ENCODE results near the gene RAD54L2.
"Not testable (repeated sequence)": the region's sequence is repeated elsewhere in the genome, so short reads cannot be mapped to it uniquely, and the experiment has no call there.

DNA sequence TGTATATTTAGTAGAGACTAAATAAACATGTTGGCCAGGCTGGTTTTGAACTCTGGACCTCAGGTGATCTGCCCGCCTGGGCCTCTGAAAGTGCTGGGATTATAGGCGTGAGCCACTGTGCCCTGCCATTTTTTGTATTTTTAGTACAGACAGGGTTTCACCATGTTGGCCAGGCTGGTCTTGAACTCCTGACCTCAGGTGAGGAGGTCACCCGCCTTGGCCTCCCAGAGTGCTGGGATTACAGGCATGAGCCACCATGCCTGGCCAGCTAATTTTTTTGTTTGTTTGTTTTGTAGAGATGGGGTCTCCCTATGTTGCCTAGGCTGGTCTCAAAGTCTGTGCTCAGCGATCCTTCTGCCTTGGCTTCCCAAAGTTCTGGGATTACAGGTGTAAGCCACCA lies 23.9 kb downstream of the RAD54L2 start:
- TF ChIP-seq, protein P1, sequence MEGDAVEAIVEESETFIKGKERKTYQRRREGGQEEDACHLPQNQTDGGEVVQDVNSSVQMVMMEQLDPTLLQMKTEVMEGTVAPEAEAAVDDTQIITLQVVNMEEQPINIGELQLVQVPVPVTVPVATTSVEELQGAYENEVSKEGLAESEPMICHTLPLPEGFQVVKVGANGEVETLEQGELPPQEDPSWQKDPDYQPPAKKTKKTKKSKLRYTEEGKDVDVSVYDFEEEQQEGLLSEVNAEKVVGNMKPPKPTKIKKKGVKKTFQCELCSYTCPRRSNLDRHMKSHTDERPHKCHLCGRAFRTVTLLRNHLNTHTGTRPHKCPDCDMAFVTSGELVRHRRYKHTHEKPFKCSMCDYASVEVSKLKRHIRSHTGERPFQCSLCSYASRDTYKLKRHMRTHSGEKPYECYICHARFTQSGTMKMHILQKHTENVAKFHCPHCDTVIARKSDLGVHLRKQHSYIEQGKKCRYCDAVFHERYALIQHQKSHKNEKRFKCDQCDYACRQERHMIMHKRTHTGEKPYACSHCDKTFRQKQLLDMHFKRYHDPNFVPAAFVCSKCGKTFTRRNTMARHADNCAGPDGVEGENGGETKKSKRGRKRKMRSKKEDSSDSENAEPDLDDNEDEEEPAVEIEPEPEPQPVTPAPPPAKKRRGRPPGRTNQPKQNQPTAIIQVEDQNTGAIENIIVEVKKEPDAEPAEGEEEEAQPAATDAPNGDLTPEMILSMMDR (IDR thresholded peaks at IDR 0.05; ENCODE audit: poor library complexity), result not testable (repeated sequence)
- TF ChIP-seq EZH2 (IDR thresholded peaks at IDR 0.05; ENCODE audit: borderline replicate concordance), result not testable (repeated sequence)
